Parathyroid adenoma (tissue), 2 donors: ENCODE measurements around the gene OTOG.

Source experiments
- H2AFZ ChIP-seq: fragments of 300-600 bp; sonication (generic); one replicate; pipeline ENCODE4 v1.7.0; 2017; ENCODE audit warnings: antibody characterized with exemption, mild to moderate bottlenecking
- H3K27ac ChIP-seq: fragments of 300-600 bp; sonication (generic); one replicate; pipeline ENCODE4 v1.7.0; 2017
- H3K27me3 ChIP-seq: fragments of 300-600 bp; sonication (generic); one replicate; pipeline ENCODE4 v1.7.0; 2017; ENCODE audit warnings: low read length; ENCODE audit not compliant: control insufficient read depth, insufficient read depth
- H3K36me3 ChIP-seq: fragments of 300-600 bp; sonication (generic); one replicate; pipeline ENCODE4 v1.7.0; 2017; ENCODE audit warnings: low read length; ENCODE audit not compliant: control insufficient read depth, insufficient read depth
- H3K4me1 ChIP-seq: fragments of 300-600 bp; sonication (generic); one replicate; pipeline ENCODE4 v1.7.0; 2017; ENCODE audit warnings: control low read depth
- H3K4me2 ChIP-seq: fragments of 300-600 bp; sonication (generic); one replicate; pipeline ENCODE4 v1.7.0; 2017; ENCODE audit warnings: low read length
- H3K4me3 ChIP-seq: fragments of 300-600 bp; sonication (generic); one replicate; pipeline ENCODE4 v1.7.0; 2017; ENCODE audit warnings: low read depth, low read length
- H3K79me2 ChIP-seq: fragments of 300-600 bp; sonication (generic); one replicate; pipeline ENCODE4 v1.7.0; 2017; ENCODE audit warnings: control low read depth
- H3K9ac ChIP-seq: fragments of 300-600 bp; sonication (generic); one replicate; pipeline ENCODE4 v1.7.0; 2017; ENCODE audit warnings: mild to moderate bottlenecking
- H3K9me3 ChIP-seq: fragments of 300-600 bp; sonication (generic); one replicate; pipeline ENCODE4 v1.7.0; 2017; ENCODE audit warnings: low read length; ENCODE audit not compliant: control insufficient read depth
- CTCF ChIP-seq: fragments of 300-600 bp; sonication (generic); IDR thresholded peaks from one replicate; pipeline ENCODE4 v1.7.0; 2017; ENCODE audit warnings: antibody characterized with exemption, mild to moderate bottlenecking
- donor health status: primary hyperparathyroidism.

OTOG gene

GRCh38 chr11:17519061-17519885 is 27.8 kb upstream of the OTOG start:
- Histone ChIP-seq H3K4me3 (no peak overlapping the region), H3K9me3 (no peaks in the 10 kb centered on the region), H2AFZ (no peak overlapping the region), H3K4me1 (no peaks in the 10 kb centered on the region), H3K36me3 (no peaks in the 10 kb centered on the region), H3K27ac (no peak overlapping the region), H3K27me3 (no peaks in the 10 kb centered on the region), H3K79me2 (no peaks in the 10 kb centered on the region), H3K4me2 (no peak overlapping the region), H3K9ac (no peak overlapping the region)
- TF ChIP-seq CTCF, result no peak

GRCh38 chr11:17521106-17521900 is 25.8 kb upstream of the OTOG start:
- Histone ChIP-seq H3K27ac (no peak overlapping the region), H3K36me3 (no peaks in the 10 kb centered on the region)
- TF ChIP-seq CTCF, result no peak

GRCh38 chr11:17522655-17523054 is 24.4 kb upstream of the OTOG start:
- no peaks in the 10 kb centered on the region for H3K27me3 ChIP-seq
- no peak overlapping the region for H3K9ac ChIP-seq
- H2AFZ ChIP-seq, result no peak overlapping the region
- TF ChIP-seq CTCF, result no peak
- H3K36me3 ChIP-seq, result no peaks in the 10 kb centered on the region
- no peaks in the 10 kb centered on the region for H3K9me3 ChIP-seq
- no peaks in the 10 kb centered on the region for H3K4me1 ChIP-seq
- no peak overlapping the region for H3K4me3 ChIP-seq
- H3K79me2 ChIP-seq, result no peaks in the 10 kb centered on the region
- no peak overlapping the region for H3K27ac ChIP-seq
- H3K4me2 ChIP-seq, result no peak overlapping the region

More at GRCh38 chr11:17521106-17521900, 25.8 kb upstream of the OTOG start:
- H3K4me1 ChIP-seq, result no peaks in the 10 kb centered on the region
- no peak overlapping the region for H3K4me3 ChIP-seq
- no peak overlapping the region for H3K9ac ChIP-seq
- H3K9me3 ChIP-seq, result no peaks in the 10 kb centered on the region
- H2AFZ ChIP-seq, result no peak overlapping the region
- H3K79me2 ChIP-seq, result no peaks in the 10 kb centered on the region
- no peak overlapping the region for H3K4me2 ChIP-seq
- no peaks in the 10 kb centered on the region for H3K27me3 ChIP-seq

GRCh38 chr11:17524221-17524620 is 22.8 kb upstream of the OTOG start:
- Histone ChIP-seq H3K9me3 (no peaks in the 10 kb centered on the region), H3K9ac (no peak overlapping the region), H2AFZ (no peak overlapping the region), H3K4me2 (no peak overlapping the region), H3K4me1 (no peaks in the 10 kb centered on the region), H3K4me3 (no peak overlapping the region), H3K27me3 (no peaks in the 10 kb centered on the region), H3K27ac (no peak overlapping the region), H3K36me3 (no peaks in the 10 kb centered on the region), H3K79me2 (no peaks in the 10 kb centered on the region)
- no peak for TF ChIP-seq CTCF
